Neural cell (in vitro differentiated cells): ENCODE measurements around the gene TBCC. TPM values are rescaled to one million over a fixed set of nuclear protein-coding genes. Genes with fewer than 3 reads are reported as not detected.

Source experiments
- H2AFZ ChIP-seq: fragments of 200-600, 300-800 bp; sonication (generic), shearing (Covaris generic); 2 replicates; pipeline ENCODE4 v1.6.0; 2014; ENCODE audit warnings: low read depth, mild to moderate bottlenecking, antibody characterized with exemption, low read length, moderate library complexity
- H3F3A ChIP-seq: fragments of 200-600 bp; shearing (Covaris generic); 2 replicates; pipeline ENCODE4 v1.6.1; 2016; ENCODE audit warnings: mild to moderate bottlenecking, moderate library complexity, mixed read lengths, antibody characterized with exemption, low read length; ENCODE audit not compliant: insufficient read depth, poor library complexity, severe bottlenecking
- H3K27ac ChIP-seq: fragments of 200-600, 300-800 bp; sonication (generic), shearing (Covaris generic); 2 replicates; pipeline ENCODE4 v1.5.1; 2014; ENCODE audit warnings: mild to moderate bottlenecking, low read length, moderate library complexity
- H3K27me3 ChIP-seq: fragments of 300-800, 200-600 bp; sonication (generic), shearing (Covaris generic); 2 replicates; pipeline ENCODE4 v1.6.0; 2014; ENCODE audit warnings: mild to moderate bottlenecking, low read depth, low read length, moderate library complexity; ENCODE audit not compliant: insufficient read depth
- H3K36me3 ChIP-seq: fragments of 300-800, 200-600 bp; sonication (generic), shearing (Covaris generic); 2 replicates; pipeline ENCODE4 v1.5.1; 2014; ENCODE audit warnings: mild to moderate bottlenecking, antibody characterized with exemption, low read length, moderate library complexity; ENCODE audit not compliant: insufficient read depth
- H3K4me2 ChIP-seq: fragments of 300-800, 200-600 bp; sonication (generic), shearing (Covaris generic); 2 replicates; pipeline ENCODE4 v1.6.0; 2014; ENCODE audit warnings: mild to moderate bottlenecking, low read length
- H3K4me3 ChIP-seq: fragments of 300-800, 200-600 bp; sonication (generic), shearing (Covaris generic); 2 replicates; pipeline ENCODE4 v1.5.1; 2014; ENCODE audit warnings: mild to moderate bottlenecking, low read length, moderate library complexity
- H3K79me2 ChIP-seq: fragments of 200-600 bp; shearing (Covaris generic); replicated peaks from 2 replicates; pipeline ENCODE4 v1.6.0; 2014; ENCODE audit warnings: mild to moderate bottlenecking, low read length, moderate library complexity; ENCODE audit not compliant: insufficient read depth
- H3K9ac ChIP-seq: fragments of 300-800, 200-600 bp; sonication (generic), shearing (Covaris generic); 2 replicates; pipeline ENCODE4 v1.6.1; 2016; ENCODE audit warnings: mild to moderate bottlenecking, low read length, mixed read lengths
- H3K9me2 ChIP-seq: fragments of 200-600 bp; shearing (Covaris generic); 2 replicates; pipeline ENCODE4 v1.6.1; 2016; ENCODE audit warnings: mild to moderate bottlenecking, low read length, mixed read lengths; ENCODE audit not compliant: insufficient read depth
- H3K9me3 ChIP-seq: fragments of 200-600, 300-800 bp; sonication (generic), shearing (Covaris generic); 2 replicates; pipeline ENCODE4 v1.6.1; 2016; ENCODE audit warnings: mild to moderate bottlenecking, mixed run types, low read length, moderate library complexity, mixed read lengths
- H4K20me1 ChIP-seq: fragments of 200-600 bp; shearing (Covaris generic); 2 replicates; pipeline ENCODE4 v1.6.1; 2016; ENCODE audit warnings: mild to moderate bottlenecking, mixed run types; ENCODE audit not compliant: insufficient read depth
- EP300 ChIP-seq: fragments of 450-650 bp; conservative IDR thresholded peaks from 2 replicates; pipeline ENCODE4 v1.6.1; 2014; ENCODE audit warnings: antibody characterized with exemption, mild to moderate bottlenecking, moderate library complexity; ENCODE audit not compliant: poor library complexity, severe bottlenecking
- EZH2 ChIP-seq: fragments of 200-600, 300-800 bp; shearing (Covaris generic), sonication (generic); IDR thresholded peaks from 2 replicates; pipeline ENCODE4 v1.6.1; 2014; ENCODE audit warnings: antibody characterized with exemption, low read length, borderline replicate concordance, mild to moderate bottlenecking; ENCODE audit not compliant: insufficient read depth, poor library complexity, severe bottlenecking
- MXI1 ChIP-seq: fragments of 450-650 bp; conservative IDR thresholded peaks from 2 replicates; pipeline ENCODE4 v1.6.1; 2014; ENCODE audit warnings: antibody characterized with exemption, mild to moderate bottlenecking; ENCODE audit not compliant: poor library complexity, severe bottlenecking
- POLR2AphosphoS5 ChIP-seq: IDR thresholded peaks from 2 replicates; pipeline ENCODE4 v1.6.1; 2012
- RAD21 ChIP-seq: fragments of 450-650 bp; conservative IDR thresholded peaks from 2 replicates; pipeline ENCODE4 v1.6.1; 2014; ENCODE audit warnings: antibody characterized with exemption, mild to moderate bottlenecking, moderate library complexity
- SMC3 ChIP-seq: fragments of 450-650 bp; conservative IDR thresholded peaks from 2 replicates; pipeline ENCODE4 v1.6.1; 2014; ENCODE audit warnings: antibody characterized with exemption, mild to moderate bottlenecking, moderate library complexity; ENCODE audit not compliant: poor library complexity
- TAF1 ChIP-seq: IDR thresholded peaks from 2 replicates; pipeline ENCODE4 v1.6.1; 2012; ENCODE audit warnings: low read depth
- polyA plus RNA-seq: library from polyadenylated mRNA; depleted of rRNA; stranded (reverse); fragments of >200 nt; gene quantifications from 2 replicates; pipeline ENCODE4 v1.2.3, GENCODE V29; 2014
- TF ChIP-seq, protein P1 (sequence below): fragments of 450-650 bp; IDR thresholded peaks from 2 replicates; pipeline ENCODE4 v1.5.1; 2014; ENCODE audit warnings: antibody characterized with exemption, mild to moderate bottlenecking, moderate library complexity; ENCODE audit not compliant: poor library complexity, severe bottlenecking
- TF ChIP-seq, protein P2 (sequence below): IDR thresholded peaks from 2 replicates; pipeline ENCODE4 v1.6.1; 2012; ENCODE audit warnings: borderline replicate concordance

TBCC gene
- polyA plus RNA-seq, 1 donor from 2014 or later: 112 TPM

DNA sequence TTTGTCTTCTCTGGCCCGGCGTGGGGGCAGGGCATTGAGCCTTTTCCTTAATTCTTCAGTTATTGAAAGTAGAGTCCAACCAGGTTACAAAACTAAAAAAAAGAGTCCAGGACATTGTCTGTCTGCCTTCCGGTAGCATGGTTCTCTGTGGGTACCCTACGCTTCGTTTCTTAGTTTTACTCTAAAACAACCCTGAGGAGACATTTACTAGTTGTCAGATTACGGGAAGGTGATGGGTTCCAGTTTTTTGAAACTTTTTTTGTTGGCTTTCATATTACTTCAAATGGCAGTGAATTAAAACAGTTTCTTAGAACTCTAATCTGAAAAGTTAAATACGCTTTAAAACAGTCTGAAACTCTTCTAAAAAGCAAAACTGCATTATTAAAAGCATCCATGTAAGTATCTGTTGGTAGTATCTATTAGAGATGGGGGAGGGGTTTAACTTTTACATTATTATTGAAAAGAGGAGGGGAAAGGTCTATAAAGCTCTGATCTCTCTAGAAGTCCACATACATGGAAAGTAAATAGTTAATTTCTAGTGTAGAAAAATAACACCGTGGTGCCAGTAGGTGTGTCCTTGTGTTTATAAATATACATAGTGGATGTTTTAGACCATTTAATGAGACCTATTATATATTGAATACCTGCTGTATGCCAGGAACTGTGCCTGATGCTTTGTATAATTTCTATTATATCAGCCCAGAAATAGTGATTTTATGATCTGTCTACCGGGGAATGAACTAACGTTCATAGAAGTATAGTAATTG, 38.2 kb upstream of the TBCC start:
- peak overlapping the region; percentile 98 for H3K27ac ChIP-seq
- peak overlapping the region; percentile 57 for H2AFZ ChIP-seq
- H3K9me2 ChIP-seq: no peaks in the 10 kb centered on the region
- no peaks in the 10 kb centered on the region for H3K9me3 ChIP-seq
- no peaks in the 10 kb centered on the region for H3K27me3 ChIP-seq
- H3K4me3 ChIP-seq: peak overlapping the region; percentile 93
- H3K4me2 ChIP-seq: peak overlapping the region; percentile 88
- no peaks in the 10 kb centered on the region for H3F3A ChIP-seq
- H3K36me3 ChIP-seq: no peaks in the 10 kb centered on the region
- peak overlapping the region; percentile 100 for H3K9ac ChIP-seq
- no peaks in the 10 kb centered on the region for H4K20me1 ChIP-seq
- TF ChIP-seq EP300: no peak
- TF ChIP-seq SMC3: no peak
- no peak for TF ChIP-seq MXI1
- TF ChIP-seq, protein P1, sequence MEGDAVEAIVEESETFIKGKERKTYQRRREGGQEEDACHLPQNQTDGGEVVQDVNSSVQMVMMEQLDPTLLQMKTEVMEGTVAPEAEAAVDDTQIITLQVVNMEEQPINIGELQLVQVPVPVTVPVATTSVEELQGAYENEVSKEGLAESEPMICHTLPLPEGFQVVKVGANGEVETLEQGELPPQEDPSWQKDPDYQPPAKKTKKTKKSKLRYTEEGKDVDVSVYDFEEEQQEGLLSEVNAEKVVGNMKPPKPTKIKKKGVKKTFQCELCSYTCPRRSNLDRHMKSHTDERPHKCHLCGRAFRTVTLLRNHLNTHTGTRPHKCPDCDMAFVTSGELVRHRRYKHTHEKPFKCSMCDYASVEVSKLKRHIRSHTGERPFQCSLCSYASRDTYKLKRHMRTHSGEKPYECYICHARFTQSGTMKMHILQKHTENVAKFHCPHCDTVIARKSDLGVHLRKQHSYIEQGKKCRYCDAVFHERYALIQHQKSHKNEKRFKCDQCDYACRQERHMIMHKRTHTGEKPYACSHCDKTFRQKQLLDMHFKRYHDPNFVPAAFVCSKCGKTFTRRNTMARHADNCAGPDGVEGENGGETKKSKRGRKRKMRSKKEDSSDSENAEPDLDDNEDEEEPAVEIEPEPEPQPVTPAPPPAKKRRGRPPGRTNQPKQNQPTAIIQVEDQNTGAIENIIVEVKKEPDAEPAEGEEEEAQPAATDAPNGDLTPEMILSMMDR: peak; percentile 26
- TF ChIP-seq POLR2AphosphoS5: no peak
- TF ChIP-seq RAD21: no peak
- TF ChIP-seq TAF1: peak; percentile 77
- TF ChIP-seq, protein P2, sequence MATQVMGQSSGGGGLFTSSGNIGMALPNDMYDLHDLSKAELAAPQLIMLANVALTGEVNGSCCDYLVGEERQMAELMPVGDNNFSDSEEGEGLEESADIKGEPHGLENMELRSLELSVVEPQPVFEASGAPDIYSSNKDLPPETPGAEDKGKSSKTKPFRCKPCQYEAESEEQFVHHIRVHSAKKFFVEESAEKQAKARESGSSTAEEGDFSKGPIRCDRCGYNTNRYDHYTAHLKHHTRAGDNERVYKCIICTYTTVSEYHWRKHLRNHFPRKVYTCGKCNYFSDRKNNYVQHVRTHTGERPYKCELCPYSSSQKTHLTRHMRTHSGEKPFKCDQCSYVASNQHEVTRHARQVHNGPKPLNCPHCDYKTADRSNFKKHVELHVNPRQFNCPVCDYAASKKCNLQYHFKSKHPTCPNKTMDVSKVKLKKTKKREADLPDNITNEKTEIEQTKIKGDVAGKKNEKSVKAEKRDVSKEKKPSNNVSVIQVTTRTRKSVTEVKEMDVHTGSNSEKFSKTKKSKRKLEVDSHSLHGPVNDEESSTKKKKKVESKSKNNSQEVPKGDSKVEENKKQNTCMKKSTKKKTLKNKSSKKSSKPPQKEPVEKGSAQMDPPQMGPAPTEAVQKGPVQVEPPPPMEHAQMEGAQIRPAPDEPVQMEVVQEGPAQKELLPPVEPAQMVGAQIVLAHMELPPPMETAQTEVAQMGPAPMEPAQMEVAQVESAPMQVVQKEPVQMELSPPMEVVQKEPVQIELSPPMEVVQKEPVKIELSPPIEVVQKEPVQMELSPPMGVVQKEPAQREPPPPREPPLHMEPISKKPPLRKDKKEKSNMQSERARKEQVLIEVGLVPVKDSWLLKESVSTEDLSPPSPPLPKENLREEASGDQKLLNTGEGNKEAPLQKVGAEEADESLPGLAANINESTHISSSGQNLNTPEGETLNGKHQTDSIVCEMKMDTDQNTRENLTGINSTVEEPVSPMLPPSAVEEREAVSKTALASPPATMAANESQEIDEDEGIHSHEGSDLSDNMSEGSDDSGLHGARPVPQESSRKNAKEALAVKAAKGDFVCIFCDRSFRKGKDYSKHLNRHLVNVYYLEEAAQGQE: no peak
- TF ChIP-seq EZH2: no peak
- peaks cover 60% of the 10 kb centered on the region for H3K79me2 ChIP-seq

- TF ChIP-seq, protein P2: peak; percentile 91
- peak; percentile 38 for TF ChIP-seq MXI1
- peak; percentile 22 for TF ChIP-seq POLR2AphosphoS5
- no peak for TF ChIP-seq EP300
- peak overlapping the region; percentile 93 for H3K4me3 ChIP-seq
- peak overlapping the region; percentile 100 for H3K9ac ChIP-seq
- H3K4me2 ChIP-seq: peak overlapping the region; percentile 88
- H3F3A ChIP-seq: no peaks in the 10 kb centered on the region
- H2AFZ ChIP-seq: peak overlapping the region; percentile 57
- no peaks in the 10 kb centered on the region for H4K20me1 ChIP-seq
- H3K79me2 ChIP-seq: peaks cover 52% of the 10 kb centered on the region
- H3K27ac ChIP-seq: peak overlapping the region; percentile 98
- no peaks in the 10 kb centered on the region for H3K27me3 ChIP-seq
- no peaks in the 10 kb centered on the region for H3K36me3 ChIP-seq
- H3K9me2 ChIP-seq: no peaks in the 10 kb centered on the region
- H3K9me3 ChIP-seq: no peaks in the 10 kb centered on the region
These were observed 37.4 kb upstream of the TBCC start for GRCh38 chr6:42783177-42783875.
